Measurements from ENCODE around the gene FAM124B. TPM values are rescaled to one million over a fixed set of nuclear protein-coding genes. Genes with fewer than 3 reads are reported as not detected.

FAM124B gene
- polyA plus RNA-seq, 1 donor (not counting 4 experiments of a cell fraction or from before 2014, with no cell fraction given), result 0.03 TPM

DNA sequence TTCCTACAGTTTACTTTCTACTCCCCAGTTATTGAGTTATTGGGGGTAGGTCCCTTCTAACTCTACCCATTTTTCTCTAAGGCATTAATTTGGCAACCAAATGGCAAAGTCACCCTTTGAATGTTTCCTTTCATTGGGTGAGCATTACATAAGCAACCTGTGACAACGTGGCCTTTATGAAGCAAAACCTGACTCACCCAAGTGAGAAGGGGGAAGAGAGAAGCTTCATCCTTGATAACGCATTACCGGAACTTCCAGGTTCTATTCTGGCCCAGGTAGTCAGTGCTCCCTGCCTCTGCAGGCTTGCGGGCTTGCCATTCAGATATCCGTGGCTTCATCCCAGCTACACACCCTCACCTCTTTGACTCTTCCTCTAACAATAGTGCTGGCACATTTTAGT, 39.1 kb upstream of the FAM124B start:
- no peaks in the 10 kb centered on the region for H3K36me3 ChIP-seq (ENCODE audit: control insufficient read depth in 2 of 2, extremely low read depth in 1 of 2, insufficient read depth in 2 of 2, low read length in 2 of 2)
- no peaks in the 10 kb centered on the region for H3K27me3 ChIP-seq (ENCODE audit: control insufficient read depth, extremely low read depth, insufficient read depth, low read length)
- H4K20me1 ChIP-seq (ENCODE audit: control insufficient read depth, extremely low read depth, insufficient read depth, low read length), result no peaks in the 10 kb centered on the region
- no peak overlapping the region for H3K4me2 ChIP-seq (ENCODE audit: control insufficient read depth, extremely low read depth, insufficient read depth, low read depth, low read length)
- DNase-seq (ENCODE audit: low read depth, low spot score), result no peak
- H3K9ac ChIP-seq (ENCODE audit: control insufficient read depth, extremely low read depth, insufficient read depth, low read length), result no peak overlapping the region
- no peaks in the 10 kb centered on the region for H3K9me1 ChIP-seq (ENCODE audit: control insufficient read depth, extremely low read depth, insufficient read depth, low read length)
- no peaks in the 10 kb centered on the region for H3K9me3 ChIP-seq (ENCODE audit: control insufficient read depth, low read depth, low read length)
- peak overlapping the region; percentile 8 for H2AFZ ChIP-seq (ENCODE audit: control insufficient read depth, low read length)
- no peaks in the 10 kb centered on the region for H3K79me2 ChIP-seq (ENCODE audit: control insufficient read depth, insufficient read depth, low read length)
- H3K27ac ChIP-seq (ENCODE audit: control insufficient read depth, insufficient read depth, low read length), result no peak overlapping the region
- H3K4me1 ChIP-seq (ENCODE audit: control insufficient read depth, extremely low read depth, insufficient read depth, low read length), result peaks cover 28% of the 10 kb centered on the region
- TF ChIP-seq, protein P1, sequence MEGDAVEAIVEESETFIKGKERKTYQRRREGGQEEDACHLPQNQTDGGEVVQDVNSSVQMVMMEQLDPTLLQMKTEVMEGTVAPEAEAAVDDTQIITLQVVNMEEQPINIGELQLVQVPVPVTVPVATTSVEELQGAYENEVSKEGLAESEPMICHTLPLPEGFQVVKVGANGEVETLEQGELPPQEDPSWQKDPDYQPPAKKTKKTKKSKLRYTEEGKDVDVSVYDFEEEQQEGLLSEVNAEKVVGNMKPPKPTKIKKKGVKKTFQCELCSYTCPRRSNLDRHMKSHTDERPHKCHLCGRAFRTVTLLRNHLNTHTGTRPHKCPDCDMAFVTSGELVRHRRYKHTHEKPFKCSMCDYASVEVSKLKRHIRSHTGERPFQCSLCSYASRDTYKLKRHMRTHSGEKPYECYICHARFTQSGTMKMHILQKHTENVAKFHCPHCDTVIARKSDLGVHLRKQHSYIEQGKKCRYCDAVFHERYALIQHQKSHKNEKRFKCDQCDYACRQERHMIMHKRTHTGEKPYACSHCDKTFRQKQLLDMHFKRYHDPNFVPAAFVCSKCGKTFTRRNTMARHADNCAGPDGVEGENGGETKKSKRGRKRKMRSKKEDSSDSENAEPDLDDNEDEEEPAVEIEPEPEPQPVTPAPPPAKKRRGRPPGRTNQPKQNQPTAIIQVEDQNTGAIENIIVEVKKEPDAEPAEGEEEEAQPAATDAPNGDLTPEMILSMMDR (optimal IDR thresholded peaks at IDR 0.05 in 1 of 3, IDR thresholded peaks at IDR 0.05 in 1 of 3, conservative IDR thresholded peaks at IDR 0.05 in 1 of 3; ENCODE audit: extremely low read depth in 1 of 3, insufficient read depth in 2 of 3, low read length in 3 of 3), result no peak
- no peak for TF ChIP-seq EZH2 (IDR thresholded peaks at IDR 0.05; ENCODE audit: low read length)
- dilution Hi-C loops (cut with MboI; ENCODE audit: extremely low pct_ligation_motif_present, low sequenced_read_pairs), result no loop called here
- H3K4me3 ChIP-seq (ENCODE audit: control insufficient read depth in 2 of 3, extremely low read depth in 1 of 3, insufficient read depth in 2 of 3, low read depth in 1 of 3, low read length in 3 of 3), result no peak overlapping the region
- FAIRE-seq, result peak; percentile 13

DNA sequence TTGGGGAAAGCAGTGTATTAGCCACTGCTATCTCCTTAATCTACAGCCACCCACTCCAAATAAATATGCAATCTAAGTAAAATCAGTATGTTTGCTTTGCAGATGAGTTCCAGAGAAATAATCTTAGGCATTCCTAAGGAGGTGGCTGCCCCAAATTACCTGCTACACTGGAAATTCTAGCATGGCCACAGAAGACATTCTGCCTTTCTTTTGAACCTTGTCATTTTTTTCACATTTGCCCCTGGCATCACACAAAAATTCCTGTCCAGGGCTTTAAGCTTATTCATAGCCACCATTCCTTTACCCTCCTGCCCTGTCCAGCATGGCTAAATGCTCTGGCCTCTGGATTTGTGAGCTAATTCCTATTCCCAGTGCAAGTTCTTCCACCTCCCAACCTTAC, 36.8 kb upstream of the FAM124B start:
- Histone ChIP-seq H3K4me2 (ENCODE audit: control insufficient read depth, extremely low read depth, insufficient read depth, low read depth, low read length) (peak overlapping the region; percentile 2), H3K36me3 (ENCODE audit: control insufficient read depth in 2 of 2, extremely low read depth in 1 of 2, insufficient read depth in 2 of 2, low read length in 2 of 2) (no peaks in the 10 kb centered on the region), H3K4me1 (ENCODE audit: control insufficient read depth, extremely low read depth, insufficient read depth, low read length) (peaks cover 28% of the 10 kb centered on the region), H3K27ac (ENCODE audit: control insufficient read depth, insufficient read depth, low read length) (no peak overlapping the region), H3K27me3 (ENCODE audit: control insufficient read depth, extremely low read depth, insufficient read depth, low read length) (no peaks in the 10 kb centered on the region), H3K4me3 (ENCODE audit: control insufficient read depth in 2 of 3, extremely low read depth in 1 of 3, insufficient read depth in 2 of 3, low read depth in 1 of 3, low read length in 3 of 3) (no peak overlapping the region), H3K9me1 (ENCODE audit: control insufficient read depth, extremely low read depth, insufficient read depth, low read length) (no peaks in the 10 kb centered on the region), H4K20me1 (ENCODE audit: control insufficient read depth, extremely low read depth, insufficient read depth, low read length) (no peaks in the 10 kb centered on the region), H2AFZ (ENCODE audit: control insufficient read depth, low read length) (no peak overlapping the region), H3K79me2 (ENCODE audit: control insufficient read depth, insufficient read depth, low read length) (no peaks in the 10 kb centered on the region), H3K9ac (ENCODE audit: control insufficient read depth, extremely low read depth, insufficient read depth, low read length) (no peak overlapping the region), H3K9me3 (ENCODE audit: control insufficient read depth, low read depth, low read length) (no peaks in the 10 kb centered on the region)
- DNase-seq (ENCODE audit: low read depth, low spot score) (no peak), FAIRE-seq (no peak)
- no peak for TF ChIP-seq EZH2 (IDR thresholded peaks at IDR 0.05; ENCODE audit: low read length)
- TF ChIP-seq, protein P1 (optimal IDR thresholded peaks at IDR 0.05 in 1 of 3, IDR thresholded peaks at IDR 0.05 in 1 of 3, conservative IDR thresholded peaks at IDR 0.05 in 1 of 3; ENCODE audit: extremely low read depth in 1 of 3, insufficient read depth in 2 of 3, low read length in 3 of 3), result no peak
- dilution Hi-C loops (cut with MboI; ENCODE audit: extremely low pct_ligation_motif_present, low sequenced_read_pairs), result no loop called here

Data from keratinocyte (primary cell).